HG03439 (cell line): ENCODE data around the gene PFKFB2.

Experiments
- ATAC-seq: cut with Tn5 transposase; IDR thresholded peaks from one replicate; pipeline ENCODE4 v1.9.1; 2021; ENCODE audit warnings: mild to moderate bottlenecking, moderate library complexity; ENCODE audit not compliant: unreplicated experiment

Gene PFKFB2

DNA sequence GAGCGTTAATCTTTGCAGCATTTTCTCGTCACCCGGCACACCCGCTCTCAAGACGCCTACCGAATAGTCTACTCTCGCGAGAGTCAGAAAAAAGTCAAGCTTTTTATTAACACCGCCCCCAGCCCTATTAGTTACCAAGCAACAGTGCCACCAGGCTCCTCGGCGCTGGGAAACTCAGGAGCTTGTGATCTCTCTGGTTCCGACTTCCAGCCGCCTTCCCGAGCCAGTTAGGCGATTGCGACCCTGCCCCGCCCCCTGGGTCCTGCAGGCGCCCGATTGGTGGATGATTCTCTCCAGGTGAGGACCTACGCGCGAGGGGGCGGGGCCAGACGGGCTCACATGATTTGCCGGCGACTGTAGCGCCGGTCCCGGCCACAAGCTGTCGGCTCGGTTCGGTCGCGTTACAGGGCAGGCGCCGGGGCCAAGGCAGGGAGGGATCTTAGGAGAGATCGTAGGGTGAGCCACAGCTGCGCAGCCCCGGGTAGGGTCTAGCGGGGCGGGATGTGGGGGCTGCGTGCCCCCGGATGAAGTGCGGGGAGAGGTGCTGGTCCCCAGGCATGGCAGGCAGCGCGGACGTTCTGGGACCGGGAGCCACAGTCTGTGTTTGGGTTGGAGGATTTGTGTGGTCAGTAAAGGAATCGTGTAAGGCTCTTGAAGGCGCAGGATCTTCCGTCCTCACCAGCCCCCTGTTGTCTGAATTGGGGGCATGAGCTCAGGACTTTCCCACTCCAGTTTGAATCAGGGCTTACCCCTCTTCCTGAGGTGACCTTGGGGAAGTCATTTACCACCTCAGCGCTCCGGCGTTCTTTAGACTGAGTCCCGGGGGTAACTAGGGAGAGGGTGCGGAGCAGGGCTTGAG, at the start of gene PFKFB2:
Gene PFKFB2 (plus strand): TSS at position 365 of the 859 bp plus-strand sequence. CDS start 1,443 bp downstream, outside the sequence.
- ATAC-seq: peak; percentile 79

DNA sequence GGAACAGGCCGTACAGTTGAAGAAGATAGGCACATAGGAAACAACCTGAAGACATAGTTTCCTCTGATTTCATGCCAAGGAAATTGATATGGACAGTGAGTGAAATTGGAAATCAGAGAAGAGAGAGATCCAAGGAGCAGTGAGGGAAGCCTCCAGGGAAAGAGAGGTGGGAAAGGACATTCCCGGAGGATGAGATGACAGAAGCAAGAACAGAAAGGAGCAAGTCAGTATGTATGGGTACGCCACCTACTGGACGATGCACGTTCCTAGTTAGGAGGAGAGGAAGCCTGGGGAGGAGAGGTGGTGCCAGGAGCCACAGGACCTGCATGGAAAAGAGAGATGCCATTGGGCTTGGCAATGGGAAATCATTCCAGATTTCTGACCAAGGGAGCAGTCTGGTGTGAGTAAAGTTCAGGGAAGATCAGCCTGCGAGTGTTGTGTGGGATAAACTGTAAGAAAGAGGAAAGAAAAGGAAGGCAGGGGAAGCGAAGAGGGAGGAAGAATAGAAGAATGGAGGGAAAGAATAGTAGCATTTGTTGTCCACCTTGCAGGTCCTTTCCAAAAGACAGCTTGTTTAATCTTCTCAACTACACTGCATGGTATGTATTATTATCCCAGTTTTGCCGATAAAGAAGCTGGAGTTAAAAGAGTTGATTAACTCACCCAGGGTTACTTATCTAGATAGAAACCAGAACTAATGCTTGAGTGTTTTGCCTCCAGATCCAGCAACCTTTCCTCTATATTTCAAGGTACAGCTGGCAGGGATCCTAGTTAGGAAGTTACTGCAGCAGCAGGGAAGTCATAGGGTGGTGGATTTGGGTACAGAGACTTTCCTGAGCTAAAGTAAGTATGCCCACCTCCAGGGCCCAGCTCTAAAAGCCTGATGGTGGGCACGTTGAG, 47.9 kb upstream of the PFKFB2 start:
- no peak for ATAC-seq

DNA sequence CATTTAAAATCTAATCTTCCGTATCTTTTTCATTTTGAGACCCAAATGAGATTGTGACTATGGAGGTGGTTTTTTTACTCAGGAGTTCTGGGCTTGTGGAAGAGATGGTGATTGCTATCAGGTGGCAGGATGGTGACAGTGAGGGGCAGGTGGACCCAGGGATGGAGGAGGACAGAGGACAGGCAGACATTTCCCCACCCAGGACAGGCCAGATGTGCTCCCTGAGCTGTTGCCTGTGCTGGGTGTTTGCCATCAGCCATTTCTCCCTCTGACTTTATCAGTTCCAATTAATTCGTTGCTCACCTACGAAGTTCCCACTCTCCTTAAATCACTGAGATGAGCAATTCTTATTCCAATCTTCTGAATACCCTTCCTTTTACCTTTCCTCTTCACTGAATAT, 47.0 kb upstream of the PFKFB2 start:
- ATAC-seq: no peak

DNA sequence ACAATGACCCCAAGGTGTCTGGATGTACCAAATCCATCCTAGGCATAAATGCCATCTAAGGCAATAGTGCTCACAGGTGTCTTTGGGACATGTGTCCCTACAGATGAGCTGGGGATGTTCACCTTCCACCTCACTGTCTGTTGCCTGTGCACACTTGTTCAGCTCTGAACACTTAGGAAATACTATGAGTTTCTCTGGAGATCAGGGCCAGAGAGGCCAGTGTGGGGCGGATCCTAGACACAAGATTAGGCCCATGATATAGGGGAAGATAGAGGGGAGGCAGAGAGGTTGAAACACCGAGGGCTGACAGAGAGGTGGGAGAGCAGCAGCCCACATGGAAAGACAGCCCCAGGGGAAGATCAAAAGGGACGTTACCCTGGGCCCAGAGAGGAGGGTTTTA, 46.2 kb upstream of the PFKFB2 start:
- no peak for ATAC-seq

DNA sequence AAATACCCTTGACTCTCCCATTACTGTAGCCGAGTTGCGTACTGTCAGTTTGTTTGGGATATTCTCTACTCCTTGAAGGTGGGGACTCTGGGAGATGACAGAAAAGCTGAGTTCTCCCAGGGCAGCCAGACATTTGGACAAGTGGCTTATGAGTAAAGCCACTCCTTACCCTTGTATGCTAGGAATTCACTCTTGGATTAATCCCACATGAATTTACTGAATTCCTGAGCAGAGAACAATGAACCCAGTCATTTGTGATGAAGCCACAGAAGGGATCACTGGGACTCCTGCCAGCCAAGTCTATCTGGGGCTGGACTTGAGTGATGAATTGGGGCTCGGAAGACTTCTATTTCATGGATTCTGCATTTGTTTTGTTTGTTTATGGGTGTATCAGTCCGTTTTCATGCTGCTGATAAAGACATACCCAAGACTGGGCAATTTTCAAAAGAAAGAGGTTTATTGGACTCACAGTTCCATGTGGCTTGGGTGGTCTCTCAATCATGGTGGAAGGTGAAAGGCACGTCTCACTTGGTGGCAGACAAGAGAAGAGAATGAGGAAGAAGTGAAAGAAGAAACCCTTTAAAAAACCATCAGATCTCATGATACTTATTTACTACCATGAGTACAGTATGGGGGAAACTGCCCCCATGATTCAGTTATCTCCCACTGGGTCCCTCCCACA, 45.6 kb upstream of the PFKFB2 start:
- ATAC-seq: no peak

DNA sequence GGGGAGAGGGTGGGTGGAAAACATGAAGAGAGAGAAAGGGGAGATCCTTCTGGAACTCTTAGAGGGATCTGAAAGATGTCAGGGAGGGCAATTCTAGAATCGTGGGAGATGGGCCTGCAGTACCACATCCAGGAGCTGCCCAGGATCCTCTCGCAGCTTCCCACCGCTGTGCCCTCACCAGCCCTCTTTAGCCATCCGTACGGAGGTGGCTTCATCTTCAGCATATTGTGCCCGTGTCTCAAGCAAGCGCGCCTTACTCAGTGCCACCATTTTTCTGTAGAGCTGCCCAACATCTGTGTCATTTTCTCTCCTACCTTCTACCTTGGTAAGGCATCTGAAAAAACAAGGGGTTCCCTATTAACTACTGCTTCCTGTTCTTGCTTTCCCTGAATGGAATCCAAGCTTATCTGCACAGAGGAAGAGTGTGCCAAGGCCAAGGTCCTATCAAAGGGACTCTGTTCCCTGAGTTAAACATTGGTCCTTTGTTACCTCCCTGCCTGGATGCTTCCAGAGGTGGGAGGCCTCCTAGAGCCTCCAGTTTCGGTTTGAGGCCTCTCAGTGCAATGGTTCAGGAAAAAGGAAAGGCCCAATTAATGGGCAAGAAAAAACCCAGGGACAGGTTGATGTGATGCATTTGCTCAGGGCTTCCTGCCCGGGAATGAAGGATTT, 43.8 kb upstream of the PFKFB2 start:
- no peak for ATAC-seq

DNA sequence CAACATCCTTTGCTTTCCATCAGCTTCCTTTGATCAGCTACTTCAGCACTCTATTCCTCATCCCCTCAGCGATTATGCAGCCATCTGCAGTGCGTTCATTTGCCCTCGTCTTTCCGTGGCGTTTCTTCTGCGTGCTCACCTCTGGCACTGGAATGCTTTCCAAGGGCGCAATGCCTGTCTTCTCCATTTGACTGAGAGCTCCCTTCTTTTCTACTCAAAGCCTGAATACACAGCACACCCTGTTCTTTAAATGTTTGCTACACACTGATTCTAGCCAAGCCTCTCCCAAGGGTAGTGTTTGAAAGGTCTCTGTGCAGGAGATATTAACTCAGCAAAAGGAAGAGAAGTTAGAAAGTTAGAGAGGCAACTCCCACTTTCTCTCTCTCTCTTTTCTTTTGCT, 43.1 kb upstream of the PFKFB2 start:
- no peak for ATAC-seq

DNA sequence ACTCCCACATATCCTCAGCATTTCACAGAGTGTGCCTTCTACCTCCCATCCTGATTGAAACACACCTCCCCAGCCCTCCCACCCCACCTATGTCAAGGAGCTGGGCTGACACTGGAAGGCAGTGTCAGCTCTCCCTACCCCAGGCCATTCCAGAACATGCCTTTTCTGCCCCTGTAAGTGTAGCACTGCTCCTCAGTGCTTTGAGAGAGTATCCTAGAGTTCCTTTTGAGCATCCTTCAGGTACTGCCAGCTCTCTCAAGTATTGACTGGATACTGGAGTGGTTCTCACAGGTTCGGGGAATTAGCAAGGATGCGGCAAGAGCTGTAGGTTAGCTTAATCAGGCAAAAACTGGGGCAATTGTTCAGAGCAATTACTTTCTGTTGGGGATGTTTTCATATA, 42.3 kb upstream of the PFKFB2 start:
- ATAC-seq: no peak

DNA sequence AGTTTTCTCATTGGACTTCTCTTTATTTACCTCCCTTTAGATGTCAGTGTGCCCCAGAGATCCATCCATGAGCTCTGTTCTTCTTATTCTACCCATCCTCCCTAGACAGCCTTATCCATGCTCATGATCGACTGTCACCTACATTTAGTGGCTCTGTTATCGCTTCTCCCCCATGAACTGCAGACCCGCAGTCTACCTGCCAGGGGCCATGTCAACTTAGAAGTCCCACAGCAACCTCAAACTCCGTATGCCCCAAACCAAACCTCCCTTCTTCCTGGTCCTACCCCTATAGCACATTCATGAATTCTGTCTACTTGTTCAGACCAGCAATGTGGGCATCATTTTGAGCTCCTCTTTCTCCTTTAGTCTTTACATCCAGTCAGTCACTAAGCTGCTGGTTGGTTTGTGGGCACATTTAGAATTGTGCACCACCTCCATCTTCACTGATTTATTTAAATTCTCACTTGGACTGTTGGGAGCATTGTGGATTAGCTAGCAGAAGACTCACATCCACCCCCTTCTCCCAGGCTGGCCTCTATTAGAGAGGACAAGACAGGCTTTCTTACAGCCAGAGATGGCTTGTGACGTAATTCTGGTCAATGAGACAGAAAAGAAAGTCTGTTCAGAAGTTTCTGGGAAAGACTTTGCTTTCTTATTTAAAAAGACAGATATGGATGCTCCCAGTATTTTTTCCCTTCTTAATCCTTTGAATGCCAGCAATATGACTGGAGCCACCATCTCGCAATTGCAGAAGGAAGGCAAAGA, 39.6 kb upstream of the PFKFB2 start:
- no peak for ATAC-seq

DNA sequence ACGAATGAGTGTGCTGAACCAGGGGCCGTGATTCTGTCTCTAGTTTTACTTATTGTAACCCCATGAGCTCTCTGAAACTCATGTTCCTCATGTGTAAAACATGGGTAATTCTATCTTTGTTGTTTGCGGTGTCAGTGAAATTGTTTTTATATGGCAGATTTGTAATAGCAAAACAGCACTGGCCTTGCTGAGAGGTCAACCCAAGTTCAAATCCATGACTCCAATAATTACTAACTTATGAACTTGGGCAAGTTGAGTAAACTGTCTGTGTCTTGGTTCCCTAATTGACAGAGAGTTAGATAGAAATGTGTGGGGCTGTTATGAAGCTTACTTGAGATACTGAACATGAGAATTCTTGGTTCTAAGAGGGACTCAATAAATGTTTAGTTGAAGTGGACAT, 38.3 kb upstream of the PFKFB2 start:
- ATAC-seq: no peak

DNA sequence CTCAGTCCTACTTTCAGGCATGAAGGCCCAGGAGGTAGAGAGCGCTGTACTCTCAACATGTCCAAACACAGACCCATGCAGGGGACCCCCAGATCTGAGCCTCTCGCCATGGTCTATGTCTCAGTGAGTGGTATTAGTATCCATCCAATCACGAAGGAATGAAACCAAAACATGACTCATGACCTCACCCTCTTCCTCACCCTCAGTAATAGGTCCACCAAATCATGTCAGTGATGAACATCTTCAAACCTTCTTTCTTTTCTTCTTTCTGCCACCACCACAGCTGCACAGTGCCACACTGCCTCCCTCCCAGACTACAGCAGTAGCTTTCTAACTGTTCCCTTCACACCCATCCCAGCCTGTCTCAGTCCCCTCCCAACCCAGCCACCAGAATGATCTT, 37.3 kb upstream of the PFKFB2 start:
- no peak for ATAC-seq

DNA sequence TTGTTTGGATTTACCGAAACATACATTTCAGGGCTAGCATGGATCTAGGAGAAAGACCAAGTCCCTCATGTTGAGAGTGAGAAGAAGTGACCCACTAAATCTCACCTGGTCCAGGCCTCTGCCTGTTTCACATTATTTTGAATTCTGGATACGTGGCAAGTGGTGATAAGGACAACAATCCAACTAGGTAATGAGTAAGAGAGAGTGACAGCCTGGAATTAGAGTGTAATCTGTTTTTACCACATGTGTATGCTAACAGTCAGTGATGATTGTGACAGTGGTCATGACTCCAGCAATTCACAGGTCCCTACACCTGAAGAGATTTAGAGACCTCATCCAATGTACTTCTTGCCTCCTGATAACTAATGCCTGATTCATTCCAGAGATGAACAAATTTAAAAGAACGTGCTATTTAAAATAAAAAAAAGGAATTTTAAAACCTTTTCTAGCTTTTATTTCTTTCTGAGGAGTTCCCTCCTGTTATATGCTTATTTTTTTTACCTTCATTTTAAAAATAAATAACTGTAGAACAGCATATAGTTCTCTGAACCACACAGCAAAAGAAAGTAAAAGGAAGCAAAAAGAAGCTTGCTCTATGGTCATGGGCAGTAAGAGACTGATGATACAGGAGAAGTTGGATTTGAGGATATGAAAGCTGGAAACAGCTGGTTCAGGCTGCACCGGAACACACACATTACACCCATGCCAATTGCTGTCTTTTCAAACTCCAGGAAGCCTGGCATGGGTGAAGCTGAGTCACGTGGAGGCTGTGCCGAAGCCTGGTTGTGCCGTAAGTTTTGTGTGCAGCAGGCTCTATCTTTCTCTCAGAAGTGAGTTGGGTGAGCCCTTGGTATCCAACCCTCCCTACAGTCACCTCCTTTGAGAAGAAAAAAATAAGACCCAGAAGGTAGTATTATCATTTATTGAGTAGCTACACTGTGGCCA, 35.2 kb upstream of the PFKFB2 start:
- ATAC-seq: no peak

DNA sequence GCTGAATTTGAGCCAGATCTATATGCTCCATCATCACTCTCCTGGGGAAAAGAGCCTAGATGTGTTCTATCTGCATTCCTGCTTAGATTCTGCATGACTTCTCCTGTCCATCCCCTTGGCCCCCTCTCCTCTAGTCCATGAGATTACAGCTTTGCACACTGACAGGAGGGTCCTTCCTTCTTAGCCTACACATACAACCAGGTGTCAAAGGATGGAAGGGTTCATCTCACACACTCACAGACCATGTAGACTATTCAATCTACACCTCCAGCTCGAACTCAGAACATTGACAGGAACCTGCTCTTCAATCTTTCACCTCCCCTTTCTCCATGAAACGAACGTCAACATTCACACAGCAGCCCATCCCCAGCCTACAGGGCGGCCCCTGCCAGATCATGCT, 34.4 kb upstream of the PFKFB2 start:
- no peak for ATAC-seq

DNA sequence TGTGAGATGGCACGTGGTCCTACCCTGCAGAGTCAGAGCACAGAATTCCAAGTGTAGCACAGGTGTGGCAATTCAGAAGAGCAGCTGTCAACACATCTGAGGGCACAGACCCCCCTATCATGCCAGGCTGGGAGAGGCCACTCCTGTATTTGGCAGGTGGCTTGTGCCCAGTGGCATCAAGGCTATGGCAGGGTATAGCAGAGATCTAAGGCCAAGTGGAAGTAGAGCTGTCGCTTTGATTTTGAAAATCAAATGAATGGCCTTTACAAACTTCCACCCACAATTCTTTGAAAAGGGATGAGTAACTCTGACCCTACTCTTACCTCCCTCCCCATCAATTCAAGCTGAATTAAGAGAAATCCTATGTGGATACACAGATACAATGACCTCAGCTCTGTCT, 33.9 kb upstream of the PFKFB2 start:
- no peak for ATAC-seq

DNA sequence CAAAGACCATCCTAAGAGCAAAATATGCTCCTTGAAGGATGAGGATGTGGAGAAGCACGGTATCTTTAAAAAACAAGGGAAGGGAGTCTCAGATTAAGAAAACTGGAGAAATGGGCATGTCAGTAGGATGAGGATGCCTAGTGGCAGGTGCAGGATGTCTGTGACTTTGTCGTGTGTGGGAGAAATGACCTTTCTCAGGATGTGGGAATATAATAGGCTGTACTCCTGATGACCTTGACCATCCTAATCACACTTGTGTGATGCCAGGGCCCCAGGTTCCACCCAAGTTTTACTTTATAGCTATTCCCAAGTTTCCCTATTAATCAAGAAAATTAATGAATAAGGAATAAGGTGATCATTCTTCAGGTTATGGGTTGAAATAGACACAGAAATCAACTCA, 33.4 kb upstream of the PFKFB2 start:
- no peak for ATAC-seq

DNA sequence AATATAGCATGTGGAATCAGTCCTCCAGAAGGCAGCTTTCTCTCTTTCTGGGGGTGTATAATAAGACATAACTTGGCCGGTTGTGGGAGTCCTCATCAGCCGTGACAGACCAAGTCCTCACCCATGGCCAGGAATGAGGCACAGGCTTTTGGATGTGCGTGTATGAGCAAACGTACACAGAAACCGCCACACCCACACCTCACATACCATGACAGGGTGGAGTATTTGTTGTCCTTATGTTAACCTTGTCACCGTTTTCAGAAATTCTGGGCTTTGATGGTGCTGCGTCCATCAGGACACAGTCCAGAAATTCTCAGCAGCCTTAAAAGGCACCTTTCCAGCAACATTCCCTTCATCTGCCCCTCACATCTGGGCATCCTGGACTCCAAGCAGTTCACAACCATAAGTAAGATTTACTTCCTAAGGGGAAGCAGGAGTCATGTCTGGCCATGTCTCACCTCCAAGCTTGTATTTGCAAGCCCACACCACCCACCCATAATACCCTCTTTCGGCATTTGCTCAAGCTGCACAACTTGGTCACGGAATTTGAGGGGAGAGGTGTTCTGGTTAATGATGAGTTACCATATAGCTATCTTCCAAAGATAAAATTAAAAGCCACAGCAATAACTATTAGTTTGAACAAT, 32.9 kb upstream of the PFKFB2 start:
- ATAC-seq: no peak

DNA sequence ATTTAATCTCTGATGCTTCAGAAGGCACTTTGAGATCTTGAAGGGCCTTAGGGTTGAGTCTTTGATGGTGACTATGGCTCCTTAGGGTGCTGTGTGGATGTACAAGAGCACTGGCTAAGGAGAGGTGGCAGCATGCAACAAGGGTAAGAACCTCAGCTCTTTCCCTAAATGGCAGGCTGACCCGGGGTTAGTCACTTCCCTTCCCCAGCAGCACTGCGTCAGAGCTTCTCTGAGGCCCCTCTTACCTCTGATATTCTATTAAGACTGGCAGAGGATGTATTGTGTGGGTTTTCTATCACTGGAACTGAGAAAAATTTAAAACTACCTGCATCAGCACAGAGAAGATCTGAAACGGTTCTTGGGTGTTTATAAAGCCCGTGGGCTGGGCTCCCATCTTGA, 32.4 kb upstream of the PFKFB2 start:
- no peak for ATAC-seq

DNA sequence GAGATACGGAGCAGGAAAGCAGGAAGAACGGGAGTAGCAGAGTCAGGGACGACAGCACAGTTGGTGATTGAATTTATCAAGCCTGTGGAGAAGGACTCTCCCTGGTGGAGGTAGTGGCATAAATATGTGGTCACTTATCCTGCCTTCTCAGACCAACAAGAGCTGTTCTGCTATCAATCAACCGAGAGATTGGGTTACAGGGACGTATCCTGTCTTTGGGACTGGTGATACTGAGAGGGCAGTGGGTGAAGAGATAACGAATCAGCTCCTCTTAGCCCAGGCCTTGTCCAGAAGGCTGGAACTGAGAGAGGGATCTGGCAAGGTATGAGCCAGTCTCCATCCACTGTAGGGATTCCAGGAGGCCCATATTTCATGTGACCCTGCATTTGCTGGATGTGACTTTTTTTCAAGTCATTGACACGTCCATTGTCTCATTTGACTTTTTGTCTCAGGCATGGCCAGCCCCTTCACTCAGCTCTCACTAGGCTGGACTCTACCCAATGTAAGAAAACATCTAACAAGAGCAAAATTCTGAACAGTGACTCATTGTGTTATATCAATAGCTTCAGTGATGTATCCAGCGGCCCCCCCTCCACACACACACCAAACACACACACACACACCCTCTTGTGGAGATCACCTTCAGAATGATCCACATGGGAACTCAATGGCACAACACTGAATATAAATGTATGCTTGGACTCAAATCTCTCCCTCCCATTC, 31.8 kb upstream of the PFKFB2 start:
- no peak for ATAC-seq
